GM10847 (cell line): ENCODE data around the gene ZNF398.

Experiments used
- POLR2A ChIP-seq: IDR thresholded peaks from 2 replicates; pipeline ENCODE4 v1.6.1; 2011; ENCODE audit not compliant: insufficient read length; ENCODE audit errors: extremely low read depth

Gene ZNF398

GRCh38 chr7:149202831-149203231 lies 55.6 kb downstream of the ZNF398 start:
- no peak for TF ChIP-seq POLR2A

- TF ChIP-seq POLR2A = no peak
These were observed 58.6 kb downstream of the ZNF398 start for GRCh38 chr7:149205690-149206381.

GRCh38 chr7:149207324-149208035 lies 60.2 kb downstream of the ZNF398 start:
- no peak for TF ChIP-seq POLR2A

- no peak for TF ChIP-seq POLR2A
These were observed 62.4 kb downstream of the ZNF398 start for GRCh38 chr7:149209518-149210269.

GRCh38 chr7:149210551-149210950 lies 63.3 kb downstream of the ZNF398 start:
- TF ChIP-seq POLR2A = no peak

- no peak for TF ChIP-seq POLR2A
These were observed 66.9 kb downstream of the ZNF398 start for GRCh38 chr7:149214020-149214720.

- no peak for TF ChIP-seq POLR2A
These were observed 69.1 kb downstream of the ZNF398 start for GRCh38 chr7:149216402-149216801.

GRCh38 chr7:149217570-149217969 lies 70.3 kb downstream of the ZNF398 start:
- no peak for TF ChIP-seq POLR2A

- TF ChIP-seq POLR2A = no peak
These were observed 71.5 kb downstream of the ZNF398 start for GRCh38 chr7:149218469-149219420.

GRCh38 chr7:149220534-149220933 lies 73.3 kb downstream of the ZNF398 start:
- no peak for TF ChIP-seq POLR2A

GRCh38 chr7:149223176-149223575 lies 75.9 kb downstream of the ZNF398 start:
- TF ChIP-seq POLR2A = no peak

GRCh38 chr7:149223761-149224160 lies 76.5 kb downstream of the ZNF398 start:
- no peak for TF ChIP-seq POLR2A

- TF ChIP-seq POLR2A = no peak
These were observed 77.1 kb downstream of the ZNF398 start for GRCh38 chr7:149224352-149224751.

GRCh38 chr7:149225106-149225505 lies 77.9 kb downstream of the ZNF398 start:
- TF ChIP-seq POLR2A = no peak

GRCh38 chr7:149225656-149226055 lies 78.4 kb downstream of the ZNF398 start:
- TF ChIP-seq POLR2A = no peak
